Posterior cingulate gyrus (tissue), 11 donors: ENCODE measurements around the gene REPIN1.

Experiments
- DNase-seq, 10 donors: peaks; one replicate each; pipeline versions ENCODE4 v3.0.0 to v3.0.0-alpha.2; 2020 to 2021; ENCODE audit warnings: mixed read lengths in 3 of 10
- intact Hi-C: fragments of 100-400 bp; cut with DNase I; formaldehyde crosslinking; loops from one replicate; pipeline ENCODE4 v1.15.1; 2023

The REPIN1 gene

DNA sequence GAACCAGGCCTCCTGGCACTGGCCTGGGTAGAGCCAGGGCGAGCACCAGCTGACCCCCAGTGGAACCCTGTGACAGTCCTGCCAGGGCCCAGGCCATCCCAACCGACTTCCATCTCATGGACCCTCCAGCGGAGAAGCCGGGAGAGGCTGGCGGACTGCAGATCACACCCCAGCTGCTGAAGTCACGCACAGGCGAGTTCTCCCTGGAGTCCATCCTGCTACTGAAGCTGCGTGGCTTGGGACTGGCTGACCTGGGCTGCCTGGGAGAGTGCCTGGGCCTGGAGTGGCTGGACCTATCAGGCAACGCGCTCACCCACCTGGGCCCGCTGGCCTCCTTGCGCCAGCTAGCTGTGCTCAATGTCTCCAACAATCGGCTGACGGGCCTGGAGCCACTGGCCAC, 31.9 kb upstream of the REPIN1 start:
- DNase-seq: no peak
- intact Hi-C loops: no loop called here

DNA sequence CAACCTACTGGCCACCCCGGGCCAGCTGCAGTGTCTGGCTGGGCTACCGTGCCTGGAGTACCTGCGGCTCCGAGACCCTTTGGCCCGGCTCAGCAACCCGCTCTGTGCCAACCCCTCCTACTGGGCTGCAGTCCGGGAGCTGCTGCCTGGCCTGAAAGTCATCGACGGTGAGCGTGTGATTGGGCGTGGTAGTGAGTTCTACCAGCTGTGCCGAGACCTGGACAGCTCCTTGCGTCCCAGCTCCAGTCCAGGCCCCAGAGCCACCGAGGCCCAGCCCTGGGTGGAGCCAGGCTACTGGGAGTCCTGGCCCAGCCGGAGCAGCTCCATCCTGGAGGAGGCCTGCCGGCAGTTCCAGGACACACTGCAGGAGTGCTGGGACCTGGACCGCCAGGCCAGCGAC, 31.4 kb upstream of the REPIN1 start:
- no peak for DNase-seq
- intact Hi-C loops: no loop called here

DNA sequence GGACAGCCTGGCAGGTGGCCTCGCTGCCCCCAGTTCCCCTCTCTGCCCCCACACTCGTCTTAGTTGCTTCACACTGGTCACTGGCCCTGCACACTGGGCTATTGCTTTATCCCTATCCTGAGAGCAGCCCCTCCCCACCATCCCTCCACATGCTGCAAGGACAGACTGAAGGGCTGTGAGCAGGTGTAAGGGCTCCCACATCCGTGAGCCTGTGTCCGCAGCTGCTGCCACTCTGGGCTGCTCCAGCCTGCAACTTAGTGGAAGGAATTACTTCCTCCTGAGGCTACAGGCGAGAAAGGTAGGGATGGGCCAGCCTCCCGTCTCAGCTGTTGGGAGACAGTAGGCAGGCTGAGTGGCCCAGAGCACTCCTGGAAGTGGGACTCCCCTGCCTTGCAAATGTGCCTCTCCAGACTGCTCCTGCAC, 31.0 kb upstream of the REPIN1 start:
- intact Hi-C loops: no loop called here
- DNase-seq: no peak

DNA sequence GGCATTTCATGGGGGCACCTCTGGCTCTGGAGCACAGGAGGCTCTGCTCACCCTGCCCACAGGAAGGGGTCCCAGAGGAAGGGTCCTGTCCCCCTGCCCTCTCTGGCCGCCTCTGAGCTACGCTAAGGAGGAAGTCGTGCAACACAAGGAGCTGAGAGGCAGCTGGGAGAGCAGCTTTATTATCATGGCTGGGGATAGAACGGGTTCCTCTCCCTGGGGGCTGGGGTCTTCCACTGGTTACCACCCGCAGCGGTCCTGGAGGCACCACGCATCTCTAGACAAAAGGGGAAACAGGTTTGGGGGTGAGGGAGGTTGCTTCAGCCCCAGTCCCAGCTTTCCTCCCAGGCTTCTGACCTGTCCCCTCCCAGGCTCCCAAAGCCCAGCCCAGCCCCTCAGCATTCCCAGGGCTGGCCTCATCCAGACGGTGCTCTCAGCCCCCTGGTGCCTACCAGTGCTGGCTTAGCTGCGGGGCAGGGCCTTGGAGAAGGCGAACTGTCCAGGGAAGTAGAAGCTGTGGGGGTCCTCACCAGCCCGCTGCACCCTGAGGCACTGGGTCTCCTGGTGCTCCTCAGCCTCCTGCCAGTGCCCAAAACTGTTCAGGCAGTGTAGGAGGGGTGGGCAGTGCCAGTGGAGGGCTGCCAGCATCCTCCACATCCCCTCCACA, 30.3 kb upstream of the REPIN1 start:
- DNase-seq: no peak
- intact Hi-C loops: no loop called here

DNA sequence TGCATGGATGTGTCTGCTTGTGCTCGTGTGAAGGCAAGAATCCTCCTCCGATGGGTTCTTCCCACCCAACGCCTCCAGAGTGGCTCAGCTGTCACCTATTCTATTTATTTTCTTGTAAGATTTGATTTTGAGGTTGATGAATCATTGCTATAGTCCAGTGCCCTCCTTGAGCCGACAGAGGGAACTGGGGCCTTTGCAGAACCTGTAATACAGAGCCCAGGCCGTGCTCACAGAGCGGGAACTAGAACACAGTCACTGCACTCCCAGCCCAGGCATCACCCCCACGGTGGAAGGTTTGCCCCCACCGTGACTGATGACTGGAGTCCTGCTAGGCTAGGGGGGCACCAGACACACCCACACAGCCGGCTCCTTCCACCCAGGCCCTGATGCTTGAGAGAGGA, 29.2 kb upstream of the REPIN1 start:
- intact Hi-C loops: no loop called here
- DNase-seq: no peak

DNA sequence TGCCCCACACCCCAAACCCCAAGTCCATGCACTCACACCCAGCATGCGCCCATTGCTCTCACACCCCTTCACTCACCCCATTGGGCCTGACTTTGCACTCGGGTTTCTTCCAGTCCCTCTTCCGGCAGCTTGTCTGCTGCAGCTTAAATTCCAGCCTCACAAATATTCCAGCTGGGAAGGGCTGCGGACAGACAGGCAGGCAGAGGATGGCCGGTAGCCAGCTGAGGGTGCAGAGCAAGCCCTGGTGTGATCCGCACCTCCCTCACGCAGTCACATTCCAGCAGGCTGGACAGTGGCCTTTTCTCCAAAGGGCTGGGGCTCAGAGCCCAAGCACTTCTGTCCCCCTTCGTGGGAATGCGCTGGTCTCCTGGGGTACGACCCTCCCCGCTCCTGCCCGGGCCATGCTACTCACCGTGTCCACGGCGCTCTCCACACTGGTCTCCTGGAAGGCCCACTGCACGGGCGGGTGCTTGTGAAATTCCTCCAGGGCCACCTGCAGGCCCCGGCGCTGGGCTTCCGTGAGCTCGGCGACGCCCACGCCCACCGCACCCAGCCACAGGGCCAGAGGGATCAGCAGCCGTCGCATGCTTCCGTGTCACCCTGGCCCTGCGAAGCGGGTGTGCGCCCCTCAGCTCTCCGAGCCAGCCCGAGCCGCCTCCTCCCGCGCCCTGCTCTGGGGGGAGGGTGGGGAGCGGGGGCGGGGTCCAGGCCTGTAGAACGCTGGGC, 28.4 kb upstream of the REPIN1 start:
- intact Hi-C loops: no loop called here
- no peak for DNase-seq

DNA sequence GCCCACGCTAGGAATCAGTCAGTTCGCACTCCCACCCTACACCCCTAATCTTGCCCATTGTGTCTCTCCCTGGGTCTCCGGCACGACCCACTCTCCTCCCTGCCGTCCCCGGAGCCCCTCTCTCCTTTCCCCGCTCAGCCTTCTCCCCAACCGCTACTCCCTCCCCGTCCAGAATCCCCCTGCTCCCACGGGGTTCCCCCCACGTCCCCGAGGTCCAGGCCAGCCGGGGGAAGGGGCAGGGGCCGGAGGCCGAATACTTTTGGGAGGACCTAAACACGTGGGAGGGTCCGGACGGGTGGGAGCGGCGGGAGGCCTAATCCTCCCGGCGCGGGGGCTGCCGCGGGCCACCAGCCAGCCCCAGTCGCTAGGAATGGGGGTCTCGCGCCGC, 27.8 kb upstream of the REPIN1 start:
- DNase-seq: no peak
- intact Hi-C loops: no loop called here

DNA sequence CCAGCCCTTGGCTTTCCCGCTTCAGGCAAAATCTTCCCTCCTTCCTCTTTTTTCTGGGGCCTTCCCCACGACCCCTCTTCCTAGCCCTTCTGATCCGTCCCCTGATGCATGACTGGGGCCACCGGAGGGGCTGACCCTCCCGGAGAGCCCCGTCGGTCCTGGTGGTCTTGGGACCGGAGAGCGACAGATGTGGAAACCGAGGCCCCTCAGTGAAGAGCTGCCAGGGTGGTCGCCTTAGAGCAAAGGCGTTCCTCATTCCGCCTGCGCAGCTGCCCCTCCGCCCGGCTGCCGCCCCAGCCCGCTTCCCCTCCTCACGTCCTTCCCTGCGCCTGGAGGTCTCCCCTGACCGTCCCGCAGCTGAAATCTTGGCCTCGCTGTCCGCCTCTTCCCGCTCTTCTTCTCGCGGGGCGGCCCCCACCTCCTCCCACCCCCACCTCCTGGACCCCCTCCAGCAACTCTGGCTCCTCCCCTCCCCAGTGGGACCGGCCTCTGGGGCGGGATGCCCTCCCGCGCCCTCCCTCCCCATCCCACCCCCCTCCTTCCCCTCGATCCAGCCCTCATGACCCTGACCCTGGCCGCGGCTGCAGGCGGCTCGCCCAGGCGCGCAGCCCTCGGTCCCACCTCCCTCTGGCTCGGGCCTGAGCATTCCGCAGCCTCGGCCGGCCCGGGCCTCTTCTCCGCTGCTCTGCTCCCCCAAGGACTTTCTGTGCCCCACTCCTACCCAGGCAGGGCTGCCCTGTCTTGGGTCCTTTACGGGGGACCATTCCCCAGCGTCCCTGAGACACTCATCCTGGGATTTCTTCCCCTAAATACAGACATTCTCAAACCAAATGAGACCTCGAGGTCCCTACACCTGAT, 27.1 kb upstream of the REPIN1 start, which contains the start of gene RARRES2:
Gene RARRES2 (minus strand): TSS at position 367 of the 858 bp plus-strand sequence. CDS start 1,020 bp downstream, outside the sequence.
- intact Hi-C loops: no loop called here
- peak in 1 of 10 donors; percentile 28 for DNase-seq

DNA sequence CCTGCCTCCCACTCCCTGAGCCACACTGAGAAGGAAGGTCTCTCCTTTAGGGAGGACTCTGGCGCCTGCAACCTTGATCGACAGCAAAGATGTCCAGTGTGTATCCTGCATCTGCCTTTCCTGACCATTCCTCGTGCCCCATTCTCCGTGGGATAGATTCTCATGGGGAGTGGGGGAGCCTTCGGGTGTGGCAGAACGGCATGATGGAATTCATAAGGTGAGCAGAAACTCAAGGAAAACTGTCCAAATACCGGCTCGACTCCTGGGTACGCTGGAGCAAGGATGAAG, 26.6 kb upstream of the REPIN1 start:
- DNase-seq: no peak
- intact Hi-C loops: no loop called here

DNA sequence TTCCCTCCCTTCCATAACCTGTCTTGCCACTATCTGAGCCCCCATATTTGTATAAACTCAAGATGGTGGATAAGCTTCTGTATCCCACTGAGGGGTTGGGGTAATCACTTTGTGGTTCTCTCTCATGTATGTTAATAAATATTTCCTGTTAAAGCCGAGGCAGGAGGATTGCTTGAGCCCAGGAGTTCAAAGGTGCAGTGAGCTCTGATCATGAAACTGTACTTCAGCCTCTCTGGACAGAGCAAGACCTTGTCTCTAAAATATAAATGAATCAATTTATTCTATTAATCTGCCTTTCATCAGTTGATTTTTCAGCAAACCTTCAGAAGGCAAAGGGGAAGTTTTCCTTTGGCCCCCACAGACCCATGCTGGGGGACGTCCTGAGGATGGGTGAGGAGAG, 25.4 kb upstream of the REPIN1 start:
- DNase-seq: no peak
- intact Hi-C loops: no loop called here

DNA sequence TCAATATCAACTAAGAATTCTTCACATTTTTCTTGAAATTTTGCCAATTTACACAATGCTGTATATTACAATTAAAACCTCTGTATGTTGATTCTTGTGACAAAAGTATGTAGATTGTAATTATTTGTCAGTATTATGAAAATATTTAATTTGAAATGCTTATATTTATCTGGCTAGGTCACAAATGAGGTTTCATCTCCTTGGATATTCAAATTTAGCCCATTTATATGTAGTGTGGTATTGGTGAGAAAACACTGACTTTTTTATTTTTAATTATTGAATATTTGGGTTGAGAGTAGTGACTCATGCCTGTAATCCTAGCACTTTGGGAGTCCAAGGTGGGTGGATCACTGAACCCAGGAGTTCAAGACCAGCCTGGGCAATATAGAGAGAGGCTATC, 24.3 kb upstream of the REPIN1 start:
- no peak for DNase-seq
- intact Hi-C loops: no loop called here

DNA sequence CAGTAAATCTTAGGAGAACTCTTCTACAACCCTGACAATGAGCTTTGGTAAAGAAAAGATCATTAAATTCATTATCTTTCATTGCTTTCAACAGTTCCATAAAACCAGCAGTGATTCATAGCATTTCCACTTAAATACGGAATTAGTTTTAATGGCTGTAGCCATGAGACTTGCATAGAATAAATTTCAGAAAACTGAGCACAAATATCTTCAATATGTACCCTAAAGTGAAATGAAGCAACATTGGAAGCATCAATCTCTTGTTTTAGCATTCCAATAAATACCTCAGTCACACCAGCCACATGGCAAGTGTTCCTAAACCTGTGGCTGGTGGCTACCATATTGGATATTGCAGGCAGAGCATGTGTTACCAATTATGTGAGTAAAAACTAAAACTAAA, 23.6 kb upstream of the REPIN1 start:
- DNase-seq: no peak
- intact Hi-C loops: no loop called here

DNA sequence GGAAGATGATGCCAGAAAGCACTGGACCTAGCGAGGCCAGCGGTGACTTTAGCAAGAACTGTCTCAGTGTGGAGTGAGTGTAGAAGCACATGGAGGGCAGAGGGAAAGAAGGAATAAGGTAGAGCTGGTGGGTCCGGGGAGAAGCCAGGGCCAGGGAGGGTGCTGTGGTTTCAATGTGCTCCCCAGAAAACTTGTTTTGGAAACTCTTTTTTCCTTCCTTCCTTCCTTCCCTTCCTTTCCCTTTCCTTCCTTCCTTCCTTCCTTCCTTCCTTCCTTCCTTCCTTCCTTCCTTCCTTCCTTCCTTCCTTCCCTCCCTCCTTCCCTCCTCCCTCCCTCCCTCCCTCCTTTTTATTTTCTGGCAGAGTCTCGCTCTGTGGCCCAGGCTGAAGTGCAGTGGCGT, 21.7 kb upstream of the REPIN1 start:
- intact Hi-C loops: no loop called here
- no peak for DNase-seq

DNA sequence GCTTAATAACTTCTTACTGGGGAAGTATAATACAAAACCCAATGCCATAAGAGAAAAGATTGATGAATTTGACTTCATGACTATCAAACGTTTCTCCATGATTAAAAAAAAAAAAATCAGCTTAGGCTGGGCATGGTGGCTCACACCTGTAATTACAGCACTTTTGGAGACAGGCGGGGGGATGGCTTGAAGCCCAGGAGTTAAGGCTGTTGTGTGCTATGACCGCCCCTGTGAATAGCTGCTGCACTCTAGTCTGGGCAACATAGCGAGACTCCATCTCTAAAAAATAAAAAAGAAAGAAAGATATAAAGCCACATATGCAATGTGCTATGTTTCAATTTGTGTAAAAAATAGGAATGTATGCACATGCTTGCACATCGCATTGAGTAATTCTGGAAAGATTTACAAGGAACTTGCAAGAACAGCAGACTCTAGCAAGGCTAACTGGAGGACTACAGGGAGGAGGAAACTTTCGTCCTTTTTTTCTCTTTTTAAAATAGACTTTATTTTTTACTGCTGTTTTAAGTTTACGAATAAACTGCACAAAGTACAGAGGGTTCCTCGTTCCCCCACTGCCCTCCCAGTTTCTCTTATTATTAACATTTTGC, 16.9 kb upstream of the REPIN1 start:
- intact Hi-C loops: no loop called here
- no peak for DNase-seq

DNA sequence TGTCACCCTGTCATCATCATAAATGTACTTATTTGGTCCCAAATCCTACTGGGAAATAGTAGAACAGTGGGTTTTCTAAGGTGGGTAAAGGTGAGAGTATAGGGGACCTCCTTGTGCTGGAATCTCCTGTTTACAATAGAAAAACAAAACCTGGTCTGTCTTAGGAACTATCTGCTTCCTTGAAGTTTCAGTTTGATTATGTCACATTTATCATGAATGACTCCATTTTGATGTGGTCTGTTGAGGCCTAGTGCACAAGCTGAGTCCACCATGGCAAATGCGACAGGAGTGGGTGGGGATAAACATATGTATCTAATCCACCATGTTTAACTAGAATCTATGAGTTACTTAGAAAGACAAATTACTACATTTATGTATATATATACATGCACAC, 13.0 kb upstream of the REPIN1 start:
- no peak for DNase-seq
- intact Hi-C loops: loop anchor here (2.0 to 5.0 kb wide), 2 partner anchors 33 to 67 kb away; no protein-coding TSS in a partner anchor

DNA sequence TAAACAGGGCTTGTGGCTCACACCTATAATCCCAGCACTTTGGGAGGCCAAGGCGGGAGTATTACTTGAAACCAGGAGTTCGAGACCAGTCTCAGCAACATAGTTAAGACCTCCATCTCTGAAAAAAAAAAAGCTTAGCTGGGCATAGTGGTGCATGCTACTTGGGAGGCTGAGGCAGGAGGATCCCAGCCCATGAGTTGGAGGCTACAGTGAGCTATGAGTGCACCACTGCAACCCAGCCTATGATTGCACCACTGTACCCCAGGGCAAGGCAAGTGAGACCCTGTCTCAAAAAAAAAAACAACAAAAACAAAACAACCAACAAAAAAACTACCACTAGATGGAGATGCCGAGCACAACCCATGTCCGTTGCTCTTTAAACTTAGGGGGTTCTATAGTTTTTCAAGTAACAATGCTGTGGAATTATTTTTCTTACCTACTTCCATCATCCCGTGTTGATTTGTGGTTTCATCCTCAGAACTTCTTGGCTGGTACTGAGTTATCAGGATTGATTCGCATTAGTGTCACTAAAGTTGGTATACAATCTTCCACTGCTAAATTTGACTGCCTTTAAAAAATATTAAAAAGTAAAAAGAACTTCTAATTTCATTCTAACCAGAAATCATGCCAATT, 12.2 kb upstream of the REPIN1 start:
- intact Hi-C loops: loop anchor here (2.0 to 5.0 kb wide), 2 partner anchors 32 to 66 kb away; no protein-coding TSS in a partner anchor
- DNase-seq: peak in 1 of 10 donors; percentile 73

DNA sequence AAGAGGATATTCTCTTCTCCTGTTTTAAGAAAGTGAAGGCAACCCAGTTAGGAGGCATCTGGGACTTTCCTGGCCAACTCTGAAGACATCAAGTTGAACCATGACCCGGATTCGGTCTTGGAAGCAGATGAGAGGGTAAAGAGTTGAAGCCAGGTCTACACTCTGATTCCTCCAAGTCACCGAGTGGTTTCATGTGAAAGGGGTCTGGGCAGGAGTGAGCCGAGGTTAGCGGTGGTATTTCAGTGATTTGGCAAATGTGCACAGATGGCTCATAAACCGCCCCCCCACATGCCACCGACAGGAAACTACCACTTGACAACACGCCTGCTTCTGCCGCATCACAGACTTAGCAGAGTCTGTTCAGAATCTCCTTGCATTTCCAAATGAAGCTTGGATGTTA, 11.4 kb upstream of the REPIN1 start:
- intact Hi-C loops: loop anchor here (2.0 to 5.0 kb wide), 2 partner anchors 32 to 65 kb away; no protein-coding TSS in a partner anchor
- DNase-seq: no peak

DNA sequence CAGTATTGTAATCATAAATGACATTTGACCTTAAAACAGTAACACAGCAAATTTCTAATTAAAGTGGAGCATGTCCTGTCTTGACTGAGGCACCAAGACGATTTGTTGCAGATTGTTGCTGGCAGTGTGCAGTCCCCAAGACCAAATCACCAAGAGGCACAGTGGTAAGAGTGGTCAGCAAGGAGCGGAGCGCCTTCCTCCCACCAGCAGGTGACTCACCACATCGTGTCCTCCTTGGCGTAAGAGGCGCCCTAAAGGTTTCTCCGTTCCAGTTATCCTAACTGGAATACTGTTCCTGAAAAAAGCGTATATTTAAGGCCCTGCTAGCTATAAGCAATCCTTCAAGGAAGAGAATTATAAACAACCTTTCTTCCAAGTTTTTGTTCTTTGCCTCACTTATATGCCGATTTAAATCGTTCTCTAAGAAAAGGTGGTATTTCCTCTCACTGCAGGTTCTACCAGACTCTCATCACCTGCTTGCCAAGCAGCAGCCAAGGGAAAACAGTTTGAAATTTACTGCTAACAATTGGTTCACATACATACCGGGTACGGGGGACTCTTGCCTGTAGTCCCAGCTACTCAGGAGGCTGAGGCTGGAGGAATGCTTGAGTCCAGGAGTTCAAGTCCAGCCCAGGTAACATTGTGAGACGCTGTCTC, 10.7 kb upstream of the REPIN1 start:
- intact Hi-C loops: loop anchor here (2.0 to 5.0 kb wide), 2 partner anchors 31 to 64 kb away; no protein-coding TSS in a partner anchor
- peak in 2 of 10 donors; percentile 49 to 69 for DNase-seq

DNA sequence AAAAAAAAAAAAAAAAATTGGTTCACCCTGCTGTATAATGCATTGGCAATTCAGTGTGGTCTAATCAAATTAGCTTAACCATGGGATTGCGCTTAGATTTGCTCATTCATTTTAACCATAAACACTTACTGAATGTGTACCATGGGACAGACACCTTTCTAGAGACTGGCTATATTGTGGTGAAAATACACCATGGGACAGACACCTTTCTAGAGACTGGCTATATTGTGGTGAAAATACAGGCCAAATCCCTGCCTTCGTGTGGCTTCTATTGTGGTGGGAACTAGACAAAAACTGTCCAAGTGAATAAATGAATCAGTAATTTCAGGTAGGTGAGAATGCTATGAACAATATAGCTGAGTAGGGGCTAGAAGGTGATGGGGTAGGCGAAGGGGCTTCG, 10.2 kb upstream of the REPIN1 start:
- intact Hi-C loops: loop anchor here (5.0 kb wide), 1 partner anchor 64 kb away; no protein-coding TSS in a partner anchor
- no peak for DNase-seq
